MM.1S (cell line): Measurements from ENCODE around the gene TIGD2.

Source experiments
- DNase-seq: peaks from one replicate; pipeline ENCODE4 v3.0.0-alpha.2; 2015
- H2AFZ ChIP-seq: fragments of 300-600 bp; sonication (generic); 2 replicates; pipeline ENCODE4 v1.6.0; 2016; ENCODE audit warnings: antibody characterized with exemption, low read length
- H3F3A ChIP-seq: fragments of 300-600 bp; sonication (generic); 2 replicates; pipeline ENCODE4 v1.6.1; 2016; ENCODE audit warnings: mild to moderate bottlenecking, antibody characterized with exemption, low read length, moderate library complexity, mixed read lengths; ENCODE audit not compliant: insufficient read depth
- H3K27ac ChIP-seq: fragments of 300-600 bp; sonication (generic); 2 replicates; pipeline ENCODE4 v1.5.1; 2016; ENCODE audit warnings: mild to moderate bottlenecking, low read length
- H3K27me3 ChIP-seq: fragments of 300-600 bp; sonication (generic); replicated peaks from 2 replicates; pipeline ENCODE4 v1.6.0; 2016; ENCODE audit warnings: low read length; ENCODE audit not compliant: insufficient read depth
- H3K36me3 ChIP-seq: fragments of 300-600 bp; sonication (generic); replicated peaks from 2 replicates; pipeline ENCODE4 v1.6.1; 2016; ENCODE audit warnings: mild to moderate bottlenecking, low read length, mixed read lengths; ENCODE audit not compliant: insufficient read depth
- H3K4me1 ChIP-seq: fragments of 300-600 bp; sonication (generic); 2 replicates; pipeline ENCODE4 v1.6.1; 2016; ENCODE audit warnings: low read length, mixed read lengths
- H3K4me2 ChIP-seq: fragments of 300-600 bp; sonication (generic); 2 replicates; pipeline ENCODE4 v1.6.0; 2016; ENCODE audit warnings: low read depth, low read length
- H3K4me3 ChIP-seq: fragments of 300-600 bp; sonication (generic); 2 replicates; pipeline ENCODE4 v1.5.1; 2016; ENCODE audit warnings: low read length, mixed read lengths
- H3K79me2 ChIP-seq: fragments of 300-600 bp; sonication (generic); 2 replicates; pipeline ENCODE4 v1.6.1; 2016; ENCODE audit warnings: mixed run types, low read length, mixed read lengths
- H3K9ac ChIP-seq: fragments of 300-600 bp; sonication (generic); 2 replicates; pipeline ENCODE4 v1.6.1; 2016; ENCODE audit warnings: low read length, mixed read lengths
- H3K9me2 ChIP-seq: fragments of 300-600 bp; sonication (generic); replicated peaks from 2 replicates; pipeline ENCODE4 v1.6.1; 2016; ENCODE audit warnings: mild to moderate bottlenecking, low read length, mixed read lengths; ENCODE audit not compliant: insufficient read depth
- H3K9me3 ChIP-seq: fragments of 300-600 bp; sonication (generic); replicated peaks from 2 replicates; pipeline ENCODE4 v1.6.1; 2016; ENCODE audit warnings: mild to moderate bottlenecking, low read length, mixed read lengths; ENCODE audit not compliant: insufficient read depth
- H4K20me1 ChIP-seq: fragments of 300-600 bp; sonication (generic); 2 replicates; pipeline ENCODE4 v1.6.1; 2016; ENCODE audit warnings: mild to moderate bottlenecking, low read length, moderate library complexity, mixed read lengths; ENCODE audit not compliant: insufficient read depth
- CTCF ChIP-seq: fragments of 300-600 bp; sonication (generic); IDR thresholded peaks from 2 replicates; pipeline ENCODE4 v1.5.1; 2016; ENCODE audit warnings: antibody characterized with exemption, low read length, mixed read lengths
- EZH2 ChIP-seq: fragments of 300-600 bp; sonication (generic); optimal IDR thresholded peaks from 2 replicates; pipeline ENCODE3; 2017; ENCODE audit warnings: low read depth, mild to moderate bottlenecking, antibody characterized with exemption, low read length, mixed read lengths
- EZH2phosphoT487 ChIP-seq: fragments of 300-600 bp; sonication (generic); IDR thresholded peaks from 2 replicates; pipeline ENCODE4 v1.6.1; 2018; ENCODE audit warnings: antibody characterized with exemption, low read length

The TIGD2 gene

GRCh38 chr4:89117115-89117514 lies 5.8 kb downstream of the TIGD2 start:
- H3K9me2 ChIP-seq, result no peaks in the 10 kb centered on the region
- TF ChIP-seq EZH2phosphoT487, result no peak
- no peak for TF ChIP-seq EZH2
- TF ChIP-seq CTCF, result no peak
- H3K27me3 ChIP-seq, result no peaks in the 10 kb centered on the region
- H2AFZ ChIP-seq, result no peak overlapping the region
- no peaks in the 10 kb centered on the region for H3K9me3 ChIP-seq
- H4K20me1 ChIP-seq, result no peaks in the 10 kb centered on the region
- H3K4me3 ChIP-seq, result no peak overlapping the region
- no peak overlapping the region for H3K4me2 ChIP-seq
- DNase-seq, result no peak
- H3K36me3 ChIP-seq, result no peaks in the 10 kb centered on the region
- 0 out of 2 replicates have a peak, but pooled peaks cover 5% of the 10 kb centered on the region for H3K4me1 ChIP-seq
- no peaks in the 10 kb centered on the region for H3F3A ChIP-seq
- H3K79me2 ChIP-seq, result peaks cover 6% of the 10 kb centered on the region; the same call in 1 of the 2 replicates
- no peak overlapping the region for H3K27ac ChIP-seq
- no peak overlapping the region for H3K9ac ChIP-seq

GRCh38 chr4:89119166-89119565 lies 7.8 kb downstream of the TIGD2 start:
- no peak overlapping the region for H3K27ac ChIP-seq
- no peak for TF ChIP-seq CTCF
- no peak for TF ChIP-seq EZH2phosphoT487
- TF ChIP-seq EZH2, result no peak
- no peaks in the 10 kb centered on the region for H3K9me2 ChIP-seq
- H2AFZ ChIP-seq, result no peak overlapping the region
- H4K20me1 ChIP-seq, result no peaks in the 10 kb centered on the region
- H3K9me3 ChIP-seq, result no peaks in the 10 kb centered on the region
- H3K4me1 ChIP-seq, result no peaks in the 10 kb centered on the region
- H3K79me2 ChIP-seq, result no peaks in the 10 kb centered on the region
- no peaks in the 10 kb centered on the region for H3F3A ChIP-seq
- H3K36me3 ChIP-seq, result no peaks in the 10 kb centered on the region
- H3K4me2 ChIP-seq, result no peak overlapping the region
- no peak overlapping the region for H3K9ac ChIP-seq
- H3K4me3 ChIP-seq, result no peak overlapping the region
- DNase-seq, result no peak
- no peaks in the 10 kb centered on the region for H3K27me3 ChIP-seq

- Histone ChIP-seq H3K4me1 (no peaks in the 10 kb centered on the region), H3K27ac (no peak overlapping the region), H3K79me2 (no peaks in the 10 kb centered on the region), H3K4me2 (no peak overlapping the region), H3K9ac (no peak overlapping the region), H3K9me2 (no peaks in the 10 kb centered on the region), H3K4me3 (no peak overlapping the region), H3K9me3 (no peaks in the 10 kb centered on the region), H3K36me3 (no peaks in the 10 kb centered on the region), H3F3A (no peaks in the 10 kb centered on the region), H4K20me1 (no peaks in the 10 kb centered on the region), H3K27me3 (no peaks in the 10 kb centered on the region), H2AFZ (no peak overlapping the region)
- no peak for TF ChIP-seq EZH2phosphoT487
- TF ChIP-seq CTCF, result no peak
- no peak for TF ChIP-seq EZH2
- no peak for DNase-seq
Observed at GRCh38 chr4:89119836-89120235, 8.5 kb downstream of the TIGD2 start.
